ENCODE results near the gene CRB2. TPM values are rescaled to one million over a fixed set of nuclear protein-coding genes. Genes with fewer than 3 reads are reported as not detected.

Gene CRB2
- total and polyA plus RNA-seq, 2 donors (not counting 1 experiment from before 2014, with no cell fraction given) = 1.4 to 2.4 TPM

DNA sequence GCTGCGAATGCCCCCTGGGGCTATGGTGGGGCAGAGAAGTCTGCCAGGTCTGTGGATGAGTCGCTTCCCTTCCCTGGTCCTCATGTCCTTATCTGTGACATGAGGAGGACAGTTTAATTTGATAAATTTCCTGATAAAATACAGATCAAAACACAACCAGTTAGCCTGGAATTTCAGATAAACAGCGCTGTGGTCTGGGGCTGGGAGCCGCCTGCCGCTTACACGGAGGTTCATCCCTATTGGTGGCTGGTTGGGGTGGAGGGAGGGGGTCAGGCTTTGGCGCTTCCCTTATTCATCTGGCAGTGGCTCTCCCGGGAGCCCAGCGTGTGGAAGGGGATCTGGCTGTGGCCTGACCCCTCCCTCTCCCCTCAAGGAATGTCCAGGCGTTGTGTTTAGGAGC, 17.9 kb downstream of the CRB2 start:
- Mint-ChIP-seq H3K27me3 (peaks cover 36% of the 10 kb centered on the region), H3K9me3 (ENCODE audit: insufficient read depth) (no peaks in the 10 kb centered on the region), H3K27ac (no peak overlapping the region), H3K4me1 (peaks cover 18% of the 10 kb centered on the region), H3K4me3 (no peak overlapping the region)
- Histone ChIP-seq H3K4me2 (replicated peaks; ENCODE audit: low read depth, low read length, poor library complexity, severe bottlenecking) (peak overlapping the region; percentile 22), H3K27ac (ENCODE audit: low read length in 2 of 2) (no peak overlapping the region), H3K9ac (ENCODE audit: low read length) (no peak overlapping the region), H2AFZ (ENCODE audit: insufficient read depth, low read depth, low read length, poor library complexity, severe bottlenecking) (no peak overlapping the region), H3K4me1 (ENCODE audit: control insufficient read depth in 2 of 2, insufficient read depth in 2 of 2, low read length in 2 of 2) (peaks cover 0 to 9% of the 10 kb centered on the region in 2 donors), H3K4me3 (ENCODE audit: control extremely low read depth in 1 of 5, extremely low read depth in 1 of 5, insufficient read depth in 1 of 5, low read depth in 2 of 5, low read length in 4 of 5) (no peak overlapping the region), H4K20me1 (ENCODE audit: control insufficient read depth, insufficient read depth, low read length, poor library complexity, severe bottlenecking) (no peaks in the 10 kb centered on the region), H3K9me3 (ENCODE audit: control extremely low read depth in 1 of 3, control insufficient read depth in 2 of 3, insufficient read depth in 1 of 3, low read length in 2 of 3) (peaks cover 0 to 6% (median 0%) of the 10 kb centered on the region in 3 donors), H3K79me2 (ENCODE audit: control insufficient read depth, insufficient read depth, low read length) (no peaks in the 10 kb centered on the region), H3K27me3 (replicated peaks in 1 of 4; ENCODE audit: control extremely low read depth in 1 of 4, control insufficient read depth in 3 of 4, insufficient read depth in 4 of 4, low read length in 3 of 4) (peaks cover 0 to 44% (median 11%) of the 10 kb centered on the region in 4 experiments), H3K36me3 (replicated peaks in 1 of 2; ENCODE audit: control extremely low read depth in 1 of 2, control insufficient read depth in 1 of 2, extremely low read depth in 1 of 2, insufficient read depth in 2 of 2, low read length in 1 of 2) (no peaks in the 10 kb centered on the region)
- no peak for ATAC-seq (ENCODE audit: low read depth)
- ChIA-PET CTCF (no interaction called here), POLR2A (no interaction called here)
- intact Hi-C loops (cut with micrococcal nuclease) = no loop called here
- TF ChIP-seq, protein P1, sequence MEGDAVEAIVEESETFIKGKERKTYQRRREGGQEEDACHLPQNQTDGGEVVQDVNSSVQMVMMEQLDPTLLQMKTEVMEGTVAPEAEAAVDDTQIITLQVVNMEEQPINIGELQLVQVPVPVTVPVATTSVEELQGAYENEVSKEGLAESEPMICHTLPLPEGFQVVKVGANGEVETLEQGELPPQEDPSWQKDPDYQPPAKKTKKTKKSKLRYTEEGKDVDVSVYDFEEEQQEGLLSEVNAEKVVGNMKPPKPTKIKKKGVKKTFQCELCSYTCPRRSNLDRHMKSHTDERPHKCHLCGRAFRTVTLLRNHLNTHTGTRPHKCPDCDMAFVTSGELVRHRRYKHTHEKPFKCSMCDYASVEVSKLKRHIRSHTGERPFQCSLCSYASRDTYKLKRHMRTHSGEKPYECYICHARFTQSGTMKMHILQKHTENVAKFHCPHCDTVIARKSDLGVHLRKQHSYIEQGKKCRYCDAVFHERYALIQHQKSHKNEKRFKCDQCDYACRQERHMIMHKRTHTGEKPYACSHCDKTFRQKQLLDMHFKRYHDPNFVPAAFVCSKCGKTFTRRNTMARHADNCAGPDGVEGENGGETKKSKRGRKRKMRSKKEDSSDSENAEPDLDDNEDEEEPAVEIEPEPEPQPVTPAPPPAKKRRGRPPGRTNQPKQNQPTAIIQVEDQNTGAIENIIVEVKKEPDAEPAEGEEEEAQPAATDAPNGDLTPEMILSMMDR (IDR thresholded peaks at IDR 0.05) = no peak
- TF ChIP-seq EZH2 (IDR thresholded peaks at IDR 0.05; ENCODE audit: borderline replicate concordance, insufficient read depth, low read depth, low read length, poor library complexity, severe bottlenecking) = no peak
- no peak for DNase-seq
- WGBS (ENCODE audit: insufficient coverage) = 9% methylated on average over 8 of the region's 10 CpGs

DNA sequence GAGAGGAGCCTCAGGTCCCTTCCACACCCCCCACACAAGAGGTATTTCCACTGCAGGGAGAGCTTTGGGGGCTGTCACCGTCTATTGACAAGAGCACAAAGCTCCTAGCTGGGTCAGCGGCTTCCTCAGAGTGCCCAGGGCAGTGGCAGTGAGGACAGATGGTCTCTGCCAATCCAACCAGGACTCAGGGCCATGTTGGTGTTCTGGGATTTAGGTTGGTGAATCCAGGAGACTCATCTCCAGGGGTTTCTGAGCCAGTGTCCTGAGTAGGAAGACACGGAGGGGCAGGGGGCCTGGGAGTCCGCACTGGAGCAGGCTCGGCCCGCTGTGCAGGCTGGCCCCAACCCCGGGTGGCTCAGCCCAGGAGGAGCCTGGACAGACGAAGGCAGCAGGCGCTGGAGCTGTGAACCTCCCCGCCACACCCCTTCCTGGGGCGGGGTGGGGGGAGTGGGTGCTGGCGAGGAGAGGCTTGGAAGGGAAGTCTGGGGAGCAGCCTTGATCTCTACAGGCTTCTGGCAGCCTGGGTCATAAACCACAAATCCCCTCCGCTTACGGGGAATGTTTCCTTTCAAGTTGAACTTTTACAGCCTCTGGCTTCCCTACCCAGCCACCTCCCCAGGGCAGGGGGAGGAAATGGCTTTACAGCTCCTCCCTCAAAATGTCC, 19.6 kb downstream of the CRB2 start:
- intact Hi-C loops (cut with micrococcal nuclease) = no loop called here
- Histone ChIP-seq H3K36me3 (replicated peaks in 1 of 2; ENCODE audit: control extremely low read depth in 1 of 2, control insufficient read depth in 1 of 2, extremely low read depth in 1 of 2, insufficient read depth in 2 of 2, low read length in 1 of 2) (no peaks in the 10 kb centered on the region), H2AFZ (ENCODE audit: insufficient read depth, low read depth, low read length, poor library complexity, severe bottlenecking) (no peak overlapping the region), H3K4me3 (ENCODE audit: control extremely low read depth in 1 of 5, extremely low read depth in 1 of 5, insufficient read depth in 1 of 5, low read depth in 2 of 5, low read length in 4 of 5) (no peak overlapping the region), H4K20me1 (ENCODE audit: control insufficient read depth, insufficient read depth, low read length, poor library complexity, severe bottlenecking) (no peaks in the 10 kb centered on the region), H3K27ac (ENCODE audit: low read length in 2 of 2) (no peak overlapping the region), H3K9ac (ENCODE audit: low read length) (no peak overlapping the region), H3K27me3 (replicated peaks in 1 of 4; ENCODE audit: control extremely low read depth in 1 of 4, control insufficient read depth in 3 of 4, insufficient read depth in 4 of 4, low read length in 3 of 4) (peaks cover 0 to 44% (median 11%) of the 10 kb centered on the region in 4 experiments), H3K79me2 (ENCODE audit: control insufficient read depth, insufficient read depth, low read length) (no peaks in the 10 kb centered on the region), H3K4me1 (ENCODE audit: control insufficient read depth in 2 of 2, insufficient read depth in 2 of 2, low read length in 2 of 2) (peaks cover 0 to 9% of the 10 kb centered on the region in 2 donors), H3K4me2 (replicated peaks; ENCODE audit: low read depth, low read length, poor library complexity, severe bottlenecking) (no peak overlapping the region), H3K9me3 (ENCODE audit: control extremely low read depth in 1 of 3, control insufficient read depth in 2 of 3, insufficient read depth in 1 of 3, low read length in 2 of 3) (peaks cover 0 to 6% (median 0%) of the 10 kb centered on the region in 3 donors)
- H3K9me3 Mint-ChIP-seq (ENCODE audit: insufficient read depth) = no peaks in the 10 kb centered on the region
- CTCF ChIA-PET = interaction anchor here (0.6 to 0.8 kb wide), 2 partner anchors 300 to 564 kb away, joined by 3 read pairs; no protein-coding TSS in a partner anchor
- TF ChIP-seq, protein P1 (IDR thresholded peaks at IDR 0.05) = no peak
- TF ChIP-seq EZH2 (IDR thresholded peaks at IDR 0.05; ENCODE audit: borderline replicate concordance, insufficient read depth, low read depth, low read length, poor library complexity, severe bottlenecking) = no peak
- WGBS (ENCODE audit: insufficient coverage) = 19% methylated on average over 10 of the region's 14 CpGs
- H3K27ac Mint-ChIP-seq = no peak overlapping the region
- DNase-seq (no peak), ATAC-seq (ENCODE audit: low read depth) (no peak)
- H3K4me1 Mint-ChIP-seq = peaks cover 18% of the 10 kb centered on the region
- POLR2A ChIA-PET = no interaction called here
- peaks cover 29% of the 10 kb centered on the region for H3K27me3 Mint-ChIP-seq
- H3K4me3 Mint-ChIP-seq = no peak overlapping the region
